Activated CD4-positive, alpha-beta T cell treated with anti-CD3 and anti-CD28 coated beads, Interleukin-2, amount 50 U/mL, for 24 hours (primary cell): ENCODE results near the gene ZNF789.
"Not testable (repeated sequence)": the region's sequence is repeated elsewhere in the genome, so short reads cannot be mapped to it uniquely, and the experiment has no call there.

Experiments
- DNase-seq, 2 donors: peaks; one replicate each; pipeline ENCODE4 v3.0.0-alpha.2; 2020; ENCODE audit warnings: low read depth in 1 of 2, low spot score in 1 of 2

ZNF789 gene

GRCh38 chr7:99457650-99458493 lies 14.8 kb upstream of the ZNF789 start:
- no peak for DNase-seq

GRCh38 chr7:99459087-99459486 lies 13.6 kb upstream of the ZNF789 start:
- DNase-seq: no peak

GRCh38 chr7:99460651-99461050 lies 12.0 kb upstream of the ZNF789 start:
- no peak for DNase-seq

- DNase-seq: no peak
Measured at GRCh38 chr7:99461221-99461620, 11.5 kb upstream of the ZNF789 start.

- no peak for DNase-seq
Measured at GRCh38 chr7:99465421-99465768, 7.3 kb upstream of the ZNF789 start.

GRCh38 chr7:99468336-99468918 lies 4.3 kb upstream of the ZNF789 start:
- DNase-seq: no peak

GRCh38 chr7:99469381-99470065 lies 3.2 kb upstream of the ZNF789 start:
- DNase-seq: no peak

- no peak for DNase-seq
Measured at GRCh38 chr7:99473315-99473596, 566 bp downstream of the ZNF789 start.

GRCh38 chr7:99476107-99476506 lies 3.4 kb downstream of the ZNF789 start:
- no peak for DNase-seq

- DNase-seq: no peak
Measured at GRCh38 chr7:99478464-99479440, 6.1 kb downstream of the ZNF789 start.

- DNase-seq: no peak
Measured at GRCh38 chr7:99485094-99485493, 12.4 kb downstream of the ZNF789 start.

GRCh38 chr7:99489235-99489634 lies 16.5 kb downstream of the ZNF789 start:
- no peak for DNase-seq

- DNase-seq: no peak
Measured at GRCh38 chr7:99490878-99491277, 18.2 kb downstream of the ZNF789 start.

- no peak for DNase-seq
Measured at GRCh38 chr7:99493823-99494222, 21.1 kb downstream of the ZNF789 start.

GRCh38 chr7:99497766-99498545 lies 25.3 kb downstream of the ZNF789 start:
- DNase-seq: no peak

- DNase-seq: no peak
Measured at GRCh38 chr7:99498546-99498944, 25.9 kb downstream of the ZNF789 start.

- DNase-seq: no peak
Measured at GRCh38 chr7:99499371-99499720, 26.7 kb downstream of the ZNF789 start.

- peak; percentile 69 to 89 for DNase-seq
Measured at GRCh38 chr7:99499721-99500636, 27.3 kb downstream of the ZNF789 start, which contains the start of gene ZNF394. Gene ZNF394, minus strand, starts transcription at chr7:99500281. Its CDS starts 188 bp downstream, at chr7:99500093.

- no peak for DNase-seq
Measured at GRCh38 chr7:99500637-99501009, 27.9 kb downstream of the ZNF789 start.

- not testable (repeated sequence) for DNase-seq
Measured at GRCh38 chr7:99501236-99501635, 28.5 kb downstream of the ZNF789 start.
